ENCODE results near the gene CSK. TPM values are rescaled to one million over a fixed set of nuclear protein-coding genes. Genes with fewer than 3 reads are reported as not detected.

The CSK gene
- total and polyA plus RNA-seq, 2 donors from 2014 or later, result 18.9 to 58.8 TPM

- Histone ChIP-seq H3K36me3 (ENCODE audit: control insufficient read depth in 2 of 3, insufficient read depth in 3 of 3, low read length in 3 of 3) (no peaks in the 10 kb centered on the region), H3K4me3 (ENCODE audit: low read length in 3 of 3) (no peak overlapping the region), H3K4me1 (ENCODE audit: control insufficient read depth in 2 of 3, insufficient read depth in 2 of 3, low read depth in 1 of 3, low read length in 3 of 3) (no peaks in the 10 kb centered on the region), H3K9ac (ENCODE audit: low read length in 3 of 3) (no peak overlapping the region), H3K27ac (ENCODE audit: low read depth in 2 of 2, low read length in 2 of 2) (no peak overlapping the region), H3K27me3 (ENCODE audit: control insufficient read depth, insufficient read depth, low read length) (no peaks in the 10 kb centered on the region), H3K9me3 (ENCODE audit: control insufficient read depth in 2 of 3, insufficient read depth in 1 of 3, low read length in 3 of 3) (no peaks in the 10 kb centered on the region)
- intact Hi-C loops (cut with DNase I), result no loop called here
- TF ChIP-seq CTCF (IDR thresholded peaks at IDR 0.05; ENCODE audit: borderline replicate concordance, extremely low read depth, insufficient read depth), result no peak
- DNase-seq, result no peak
- FAIRE-seq, result no peak
Observed at GRCh38 chr15:74815961-74816360, 34.1 kb downstream of the CSK start.

- intact Hi-C loops (cut with DNase I), result no loop called here
Observed at GRCh38 chr15:74816624-74817369, 34.9 kb downstream of the CSK start.

GRCh38 chr15:74817370-74817737, 35.5 kb downstream of the CSK start:
- Histone ChIP-seq H3K9ac (ENCODE audit: low read length in 3 of 3) (no peak overlapping the region), H3K27ac (ENCODE audit: low read depth in 2 of 2, low read length in 2 of 2) (no peak overlapping the region), H3K27me3 (ENCODE audit: control insufficient read depth, insufficient read depth, low read length) (no peaks in the 10 kb centered on the region), H3K4me1 (ENCODE audit: control insufficient read depth in 2 of 3, insufficient read depth in 2 of 3, low read depth in 1 of 3, low read length in 3 of 3) (no peaks in the 10 kb centered on the region), H3K9me3 (ENCODE audit: control insufficient read depth in 2 of 3, insufficient read depth in 1 of 3, low read length in 3 of 3) (no peaks in the 10 kb centered on the region), H3K36me3 (ENCODE audit: control insufficient read depth in 2 of 3, insufficient read depth in 3 of 3, low read length in 3 of 3) (no peaks in the 10 kb centered on the region), H3K4me3 (ENCODE audit: low read length in 3 of 3) (no peak overlapping the region)
- peak; percentile 6 for TF ChIP-seq CTCF (IDR thresholded peaks at IDR 0.05; ENCODE audit: borderline replicate concordance, extremely low read depth, insufficient read depth)
- no peak for FAIRE-seq
- intact Hi-C loops (cut with DNase I), result no loop called here
- no peak for DNase-seq

More at GRCh38 chr15:74816624-74817369, 34.9 kb downstream of the CSK start:
- H3K9ac ChIP-seq (ENCODE audit: low read length in 3 of 3), result no peak overlapping the region
- H3K4me1 ChIP-seq (ENCODE audit: control insufficient read depth in 2 of 3, insufficient read depth in 2 of 3, low read depth in 1 of 3, low read length in 3 of 3), result no peaks in the 10 kb centered on the region
- no peaks in the 10 kb centered on the region for H3K36me3 ChIP-seq (ENCODE audit: control insufficient read depth in 2 of 3, insufficient read depth in 3 of 3, low read length in 3 of 3)
- no peak overlapping the region for H3K4me3 ChIP-seq (ENCODE audit: low read length in 3 of 3)
- no peak for TF ChIP-seq CTCF (IDR thresholded peaks at IDR 0.05; ENCODE audit: borderline replicate concordance, extremely low read depth, insufficient read depth)
- H3K27me3 ChIP-seq (ENCODE audit: control insufficient read depth, insufficient read depth, low read length), result no peaks in the 10 kb centered on the region
- DNase-seq (no peak), FAIRE-seq (no peak)
- H3K27ac ChIP-seq (ENCODE audit: low read depth in 2 of 2, low read length in 2 of 2), result no peak overlapping the region
- H3K9me3 ChIP-seq (ENCODE audit: control insufficient read depth in 2 of 3, insufficient read depth in 1 of 3, low read length in 3 of 3), result no peaks in the 10 kb centered on the region
